DND-41 (cell line): Measurements from ENCODE around the gene UGGT2.

Source experiments
- EZH2 ChIP-seq: IDR thresholded peaks from 3 replicates; pipeline ENCODE4 v1.6.1; 2012; ENCODE audit warnings: borderline replicate concordance, low read depth, mild to moderate bottlenecking, moderate library complexity, low read length, inconsistent platforms; ENCODE audit not compliant: severe bottlenecking
- TF ChIP-seq, protein P1 (sequence below): IDR thresholded peaks from 2 replicates; pipeline ENCODE4 v1.5.1; 2012; ENCODE audit warnings: borderline replicate concordance, low read length, moderate library complexity, mild to moderate bottlenecking; ENCODE audit not compliant: poor library complexity, severe bottlenecking; ENCODE audit errors: extremely low read depth

DNA sequence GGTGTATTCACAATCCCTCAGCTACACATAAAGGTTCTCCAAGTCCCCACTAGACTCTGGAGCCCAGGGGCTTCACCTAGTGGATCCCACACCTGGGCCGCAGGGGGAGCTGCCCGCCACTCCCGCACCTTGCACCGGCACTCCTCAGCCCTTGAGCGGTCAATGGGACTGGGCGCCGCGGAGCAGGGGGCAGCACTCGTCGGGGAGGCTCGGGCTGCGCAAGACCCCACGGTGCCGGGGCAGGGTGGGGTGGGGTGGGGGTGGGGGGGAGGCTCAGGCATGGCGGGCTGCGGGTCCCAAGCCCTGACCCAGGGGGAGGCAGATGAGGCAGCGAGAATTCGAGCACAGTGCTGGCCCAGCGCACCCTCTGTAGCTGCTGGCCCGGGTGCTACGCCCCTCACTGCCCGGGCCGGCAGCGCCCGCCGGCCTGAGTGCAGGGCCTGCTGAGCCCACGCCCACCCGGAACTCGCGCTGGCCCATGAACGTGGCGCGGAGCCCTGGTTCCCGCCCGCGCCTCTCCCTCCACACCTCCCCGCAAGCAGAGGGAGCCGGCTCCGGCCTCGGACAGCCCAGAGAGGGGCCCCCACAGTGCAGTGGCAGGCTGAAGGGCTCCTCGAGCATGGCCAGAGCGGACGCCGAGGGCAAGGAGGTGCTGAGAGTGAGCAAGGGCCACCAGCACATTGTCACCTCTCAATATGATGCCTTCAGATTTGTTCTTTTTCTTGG is 121.7 kb downstream of the UGGT2 start:
- TF ChIP-seq, protein P1, sequence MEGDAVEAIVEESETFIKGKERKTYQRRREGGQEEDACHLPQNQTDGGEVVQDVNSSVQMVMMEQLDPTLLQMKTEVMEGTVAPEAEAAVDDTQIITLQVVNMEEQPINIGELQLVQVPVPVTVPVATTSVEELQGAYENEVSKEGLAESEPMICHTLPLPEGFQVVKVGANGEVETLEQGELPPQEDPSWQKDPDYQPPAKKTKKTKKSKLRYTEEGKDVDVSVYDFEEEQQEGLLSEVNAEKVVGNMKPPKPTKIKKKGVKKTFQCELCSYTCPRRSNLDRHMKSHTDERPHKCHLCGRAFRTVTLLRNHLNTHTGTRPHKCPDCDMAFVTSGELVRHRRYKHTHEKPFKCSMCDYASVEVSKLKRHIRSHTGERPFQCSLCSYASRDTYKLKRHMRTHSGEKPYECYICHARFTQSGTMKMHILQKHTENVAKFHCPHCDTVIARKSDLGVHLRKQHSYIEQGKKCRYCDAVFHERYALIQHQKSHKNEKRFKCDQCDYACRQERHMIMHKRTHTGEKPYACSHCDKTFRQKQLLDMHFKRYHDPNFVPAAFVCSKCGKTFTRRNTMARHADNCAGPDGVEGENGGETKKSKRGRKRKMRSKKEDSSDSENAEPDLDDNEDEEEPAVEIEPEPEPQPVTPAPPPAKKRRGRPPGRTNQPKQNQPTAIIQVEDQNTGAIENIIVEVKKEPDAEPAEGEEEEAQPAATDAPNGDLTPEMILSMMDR = no peak
- no peak for TF ChIP-seq EZH2
